Memory B cell (primary cell): ENCODE results near the gene TTC23L.
"Not testable (repeated sequence)": the region's sequence is repeated elsewhere in the genome, so short reads cannot be mapped to it uniquely, and the experiment has no call there.

Experiments used
- ATAC-seq: fragments of 150-1000 bp; cut with Tn5 transposase; 2 replicates; pipeline ENCODE4 v1.10.0; 2021; ENCODE audit warnings: low read depth, mild to moderate bottlenecking, moderate library complexity
- DNase-seq, 2 donors: peaks; one replicate each; pipeline ENCODE4 v3.0.0; 2022; ENCODE audit warnings: low spot score in 2 of 2
- H3K27ac Mint-ChIP-seq: one replicate; pipeline ENCODE4 v1.8.0; 2022; ENCODE audit warnings: mild to moderate bottlenecking, moderate library complexity, mixed read lengths
- H3K27me3 Mint-ChIP-seq: one replicate; pipeline ENCODE4 v1.8.0; 2022; ENCODE audit warnings: mixed read lengths
- H3K36me3 Mint-ChIP-seq: one replicate; pipeline ENCODE4 v1.8.0; 2022; ENCODE audit warnings: mild to moderate bottlenecking, mixed read lengths
- H3K4me1 Mint-ChIP-seq: one replicate; pipeline ENCODE4 v1.8.0; 2022; ENCODE audit warnings: mixed read lengths
- H3K4me3 Mint-ChIP-seq: one replicate; pipeline ENCODE4 v1.8.0; 2022; ENCODE audit warnings: mild to moderate bottlenecking, moderate library complexity, mixed read lengths
- H3K9me3 Mint-ChIP-seq: one replicate; pipeline ENCODE4 v1.8.0; 2022; ENCODE audit warnings: mixed read lengths

Gene TTC23L

DNA sequence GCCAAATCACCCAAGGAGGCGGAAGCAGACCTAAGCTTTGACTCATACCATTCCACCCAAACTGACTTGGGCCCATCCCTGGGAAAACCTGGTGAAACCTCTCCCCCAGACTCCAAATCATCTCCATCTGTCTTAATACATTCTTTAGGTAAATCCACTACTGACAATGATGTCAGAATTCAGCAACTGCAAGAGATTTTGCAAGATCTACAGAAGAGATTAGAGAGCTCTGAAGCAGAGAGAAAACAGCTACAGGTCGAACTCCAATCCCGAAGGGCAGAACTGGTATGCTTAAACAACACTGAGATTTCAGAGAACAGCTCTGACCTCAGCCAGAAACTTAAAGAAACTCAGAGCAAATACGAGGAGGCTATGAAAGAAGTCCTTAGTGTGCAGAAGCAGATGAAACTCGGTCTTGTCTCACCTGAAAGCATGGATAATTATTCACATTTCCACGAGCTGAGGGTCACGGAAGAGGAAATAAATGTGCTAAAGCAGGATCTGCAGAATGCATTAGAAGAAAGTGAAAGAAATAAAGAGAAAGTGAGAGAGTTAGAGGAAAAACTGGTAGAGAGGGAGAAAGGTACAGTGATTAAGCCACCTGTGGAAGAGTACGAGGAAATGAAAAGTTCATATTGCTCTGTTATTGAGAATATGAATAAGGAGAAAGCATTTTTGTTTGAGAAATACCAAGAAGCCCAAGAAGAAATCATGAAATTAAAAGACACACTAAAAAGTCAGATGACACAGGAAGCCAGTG, 15.8 kb upstream of the TTC23L start:
- H3K27ac Mint-ChIP-seq: no peak overlapping the region
- H3K4me1 Mint-ChIP-seq: peaks cover 2% of the 10 kb centered on the region
- ATAC-seq (no peak), DNase-seq (no peak)
- H3K27me3 Mint-ChIP-seq: peaks cover 16% of the 10 kb centered on the region
- no peaks in the 10 kb centered on the region for H3K9me3 Mint-ChIP-seq
- H3K36me3 Mint-ChIP-seq: no peaks in the 10 kb centered on the region
- H3K4me3 Mint-ChIP-seq: no peak overlapping the region

DNA sequence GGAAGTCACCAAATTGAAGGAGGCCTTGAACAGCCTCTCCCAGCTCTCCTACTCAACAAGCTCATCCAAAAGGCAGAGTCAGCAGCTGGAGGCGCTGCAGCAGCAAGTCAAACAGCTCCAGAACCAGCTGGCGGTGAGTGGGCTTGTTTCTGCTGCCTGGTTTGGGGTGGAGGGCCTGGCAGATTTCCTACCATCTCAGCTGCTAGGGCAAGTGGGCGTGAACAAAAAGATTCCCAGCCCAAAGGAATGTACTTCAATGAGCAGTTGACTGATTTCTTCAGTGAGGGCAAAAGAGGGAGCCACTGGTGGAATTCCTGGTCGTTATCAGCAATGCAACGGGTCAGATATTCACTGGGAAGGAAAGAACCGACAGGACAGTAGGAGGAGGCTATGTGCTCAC, 12.6 kb upstream of the TTC23L start:
- Mint-ChIP-seq H3K9me3 (no peaks in the 10 kb centered on the region), H3K27ac (no peak overlapping the region)

DNA sequence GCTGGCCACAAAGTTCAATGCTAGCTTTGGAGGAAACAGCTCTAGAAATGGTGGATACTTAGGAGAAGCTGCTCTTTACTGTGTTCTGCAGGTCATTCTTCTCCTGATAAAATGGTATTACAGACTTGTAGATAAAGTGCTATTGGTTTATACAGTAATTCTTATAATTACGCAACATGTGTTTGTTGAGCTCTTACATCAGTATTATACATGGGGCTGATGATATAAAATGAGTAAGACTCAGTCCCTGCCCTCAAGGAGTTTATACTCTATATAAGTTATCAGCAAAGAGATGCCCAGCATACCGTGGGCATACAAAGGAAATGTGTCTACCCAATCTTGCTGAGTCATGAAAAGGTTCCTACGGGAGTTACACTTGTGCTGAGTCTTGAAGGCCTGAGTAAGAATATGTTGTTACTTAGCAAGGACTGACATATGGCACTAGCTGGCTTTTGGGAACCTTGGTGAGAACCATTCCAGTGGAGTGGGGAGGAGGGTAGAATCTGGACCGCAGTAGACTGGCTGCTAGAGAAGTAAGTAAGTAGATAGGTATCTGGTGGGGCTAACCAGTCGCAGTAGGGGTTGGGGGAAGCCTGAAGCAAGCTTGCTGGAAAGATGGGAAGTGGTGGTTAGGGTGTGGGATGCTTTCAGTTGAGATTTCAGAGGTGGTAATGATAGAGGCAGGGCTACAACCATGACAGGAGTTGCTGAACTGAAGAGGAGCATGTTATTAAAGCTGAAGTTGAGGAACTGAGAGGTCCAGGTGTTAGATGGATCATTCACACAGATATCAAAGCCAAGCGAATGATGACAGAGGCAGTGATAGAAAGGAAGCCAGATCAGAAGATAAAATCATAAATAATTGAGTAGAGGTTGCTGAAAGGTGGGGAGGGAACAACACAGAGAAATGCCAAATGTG, 11.1 kb upstream of the TTC23L start:
- ATAC-seq: no peak
- Mint-ChIP-seq H3K4me1 (peaks cover 2% of the 10 kb centered on the region), H3K27ac (no peak overlapping the region), H3K36me3 (no peaks in the 10 kb centered on the region), H3K27me3 (peaks cover 16% of the 10 kb centered on the region), H3K9me3 (no peaks in the 10 kb centered on the region), H3K4me3 (no peak overlapping the region)
- no peak for DNase-seq

More for the DNA sequence above, 12.6 kb upstream of the TTC23L start:
- Mint-ChIP-seq H3K4me3 (no peak overlapping the region), H3K4me1 (peaks cover 2% of the 10 kb centered on the region), H3K27me3 (peaks cover 16% of the 10 kb centered on the region), H3K36me3 (no peaks in the 10 kb centered on the region)
- no peak for ATAC-seq
- no peak for DNase-seq

DNA sequence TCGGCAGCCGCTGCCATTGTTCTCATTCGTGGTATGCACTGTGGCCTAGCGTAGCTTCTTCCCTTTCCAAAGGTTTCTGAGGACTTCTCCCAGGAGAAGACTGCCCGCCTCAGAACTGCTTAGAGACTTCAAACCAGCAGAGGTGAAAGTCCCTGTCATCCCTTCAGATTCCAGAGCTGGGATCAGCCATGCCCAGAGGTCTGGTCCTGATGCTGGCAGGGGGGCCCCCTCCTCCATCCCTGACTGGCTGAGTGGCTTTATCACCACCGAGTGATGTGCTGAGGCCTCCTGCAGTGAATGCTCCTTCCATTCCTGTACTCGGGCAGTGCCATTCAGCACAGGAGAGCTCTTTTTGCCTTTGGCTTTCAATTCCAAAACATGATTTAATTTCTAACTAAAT, 8.1 kb upstream of the TTC23L start:
- not testable (repeated sequence) for H3K36me3 Mint-ChIP-seq, H3K4me3 Mint-ChIP-seq, H3K27me3 Mint-ChIP-seq, DNase-seq, H3K4me1 Mint-ChIP-seq, ATAC-seq, H3K9me3 Mint-ChIP-seq, H3K27ac Mint-ChIP-seq

DNA sequence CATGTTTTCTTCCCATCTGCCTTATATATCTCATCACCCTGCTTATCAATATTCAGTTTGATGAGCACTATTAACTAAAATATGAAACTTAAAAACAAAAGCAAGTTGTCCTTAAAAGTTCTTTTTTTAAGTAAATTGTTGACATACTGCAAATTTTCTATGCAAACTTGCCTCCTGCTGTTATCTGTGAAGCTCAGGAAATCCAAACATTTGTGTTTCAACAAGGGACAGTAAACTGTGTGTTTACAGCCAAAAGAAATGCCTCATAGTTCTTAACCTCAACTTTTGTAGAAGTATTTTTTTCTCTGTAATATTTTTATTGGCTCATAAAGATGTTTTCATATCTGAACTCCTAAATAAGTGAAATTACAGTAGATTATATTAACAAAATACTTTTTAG, 7.7 kb upstream of the TTC23L start:
- Mint-ChIP-seq H3K4me3 (no peak overlapping the region), H3K4me1 (no peaks in the 10 kb centered on the region), H3K9me3 (no peaks in the 10 kb centered on the region), H3K36me3 (no peaks in the 10 kb centered on the region), H3K27me3 (peaks cover 6% of the 10 kb centered on the region), H3K27ac (no peak overlapping the region)
- no peak for DNase-seq
- no peak for ATAC-seq

- no peaks in the 10 kb centered on the region for H3K9me3 Mint-ChIP-seq
- H3K27me3 Mint-ChIP-seq: peaks cover 4% of the 10 kb centered on the region
- DNase-seq (no peak), ATAC-seq (no peak)
- no peak overlapping the region for H3K4me3 Mint-ChIP-seq
- no peaks in the 10 kb centered on the region for H3K36me3 Mint-ChIP-seq
- no peak overlapping the region for H3K27ac Mint-ChIP-seq
- H3K4me1 Mint-ChIP-seq: no peaks in the 10 kb centered on the region
These were observed 6.4 kb upstream of the TTC23L start for GRCh38 chr5:34832568-34832967.

DNA sequence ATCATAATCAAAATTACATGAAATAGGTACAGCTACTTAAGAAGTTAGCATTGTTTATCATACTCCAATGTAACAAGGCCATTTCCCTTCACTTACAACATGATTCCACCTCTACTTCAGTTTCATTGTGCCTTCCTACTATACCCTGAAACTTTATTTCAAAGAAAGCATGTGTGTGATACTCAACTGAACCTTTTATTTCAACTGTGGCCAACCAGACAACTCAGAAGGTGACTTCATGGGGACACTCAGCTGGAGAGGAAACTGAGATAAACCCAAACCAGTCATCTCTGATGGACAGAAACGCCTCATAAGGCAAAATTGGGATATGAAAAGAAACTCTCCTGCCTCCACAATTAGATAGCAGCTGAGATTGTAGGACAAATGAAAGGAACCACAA, 5.9 kb upstream of the TTC23L start:
- Mint-ChIP-seq H3K9me3 (no peaks in the 10 kb centered on the region), H3K36me3 (no peaks in the 10 kb centered on the region), H3K27me3 (peaks cover 2% of the 10 kb centered on the region), H3K4me1 (no peaks in the 10 kb centered on the region), H3K27ac (no peak overlapping the region), H3K4me3 (no peak overlapping the region)
- ATAC-seq (no peak), DNase-seq (no peak)

- Mint-ChIP-seq H3K4me1 (peaks cover 6% of the 10 kb centered on the region), H3K9me3 (no peaks in the 10 kb centered on the region), H3K4me3 (no peak overlapping the region), H3K27ac (no peak overlapping the region), H3K27me3 (no peaks in the 10 kb centered on the region), H3K36me3 (no peaks in the 10 kb centered on the region)
- no peak for DNase-seq
- no peak for ATAC-seq
These were observed 4.8 kb upstream of the TTC23L start for GRCh38 chr5:34833976-34834793.

DNA sequence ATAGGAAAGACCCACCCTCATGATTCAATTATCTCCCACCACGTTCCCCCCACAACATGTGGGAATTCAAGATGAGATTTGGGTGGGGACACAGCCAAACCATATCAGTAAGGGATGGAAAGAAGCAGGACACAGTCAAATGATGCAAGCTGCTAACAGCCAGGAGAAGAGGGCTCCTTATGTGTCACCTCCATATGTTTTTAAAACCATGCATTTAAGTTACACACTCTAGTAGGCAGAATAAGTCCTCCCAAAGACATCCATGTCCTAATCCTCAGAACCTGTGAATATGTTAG, 4.2 kb upstream of the TTC23L start:
- ATAC-seq (no peak), DNase-seq (no peak)
- Mint-ChIP-seq H3K27me3 (no peaks in the 10 kb centered on the region), H3K9me3 (no peaks in the 10 kb centered on the region), H3K4me1 (peaks cover 11% of the 10 kb centered on the region), H3K27ac (no peak overlapping the region), H3K4me3 (no peak overlapping the region), H3K36me3 (no peaks in the 10 kb centered on the region)

GRCh38 chr5:34835664-34836063, 3.3 kb upstream of the TTC23L start:
- H3K27ac Mint-ChIP-seq: no peak overlapping the region
- DNase-seq (no peak), ATAC-seq (no peak)
- peaks cover 11% of the 10 kb centered on the region for H3K4me1 Mint-ChIP-seq
- H3K27me3 Mint-ChIP-seq: no peaks in the 10 kb centered on the region
- H3K36me3 Mint-ChIP-seq: no peaks in the 10 kb centered on the region
- no peaks in the 10 kb centered on the region for H3K9me3 Mint-ChIP-seq
- no peak overlapping the region for H3K4me3 Mint-ChIP-seq

- Mint-ChIP-seq H3K27ac (no peak overlapping the region), H3K4me1 (peaks cover 11% of the 10 kb centered on the region), H3K9me3 (no peaks in the 10 kb centered on the region), H3K4me3 (no peak overlapping the region), H3K36me3 (no peaks in the 10 kb centered on the region), H3K27me3 (no peaks in the 10 kb centered on the region)
- ATAC-seq (no peak), DNase-seq (no peak)
These were observed 2.9 kb downstream of the TTC23L start for GRCh38 chr5:34841816-34842215.

DNA sequence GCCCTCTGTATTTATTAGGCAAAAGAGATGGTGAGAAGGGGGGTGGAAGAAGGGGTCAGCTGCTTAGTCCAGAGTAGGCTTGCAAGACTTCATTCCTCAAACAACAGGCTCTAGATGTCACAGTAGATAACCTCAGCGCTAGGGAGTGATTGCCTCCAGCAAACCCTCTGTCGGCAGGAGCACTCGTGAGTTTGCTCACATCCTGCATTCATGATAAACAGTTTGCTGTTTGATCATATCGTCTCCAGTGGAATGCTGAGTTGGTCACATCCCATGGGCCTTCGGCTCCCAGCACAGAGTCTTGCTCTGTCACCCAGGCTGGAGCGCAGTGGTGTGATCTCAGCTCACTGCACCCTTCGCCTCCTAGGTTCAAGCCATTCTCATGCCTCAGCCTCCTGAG, 3.6 kb downstream of the TTC23L start:
- Mint-ChIP-seq H3K27me3 (no peaks in the 10 kb centered on the region), H3K9me3 (no peaks in the 10 kb centered on the region), H3K36me3 (no peaks in the 10 kb centered on the region), H3K4me1 (peaks cover 11% of the 10 kb centered on the region), H3K27ac (no peak overlapping the region), H3K4me3 (no peak overlapping the region)
- no peak for DNase-seq
- ATAC-seq: no peak

GRCh38 chr5:34843497-34843896, 4.5 kb downstream of the TTC23L start:
- H3K27me3 Mint-ChIP-seq: peaks cover 1% of the 10 kb centered on the region
- no peak overlapping the region for H3K27ac Mint-ChIP-seq
- peaks cover 8% of the 10 kb centered on the region for H3K4me1 Mint-ChIP-seq

DNA sequence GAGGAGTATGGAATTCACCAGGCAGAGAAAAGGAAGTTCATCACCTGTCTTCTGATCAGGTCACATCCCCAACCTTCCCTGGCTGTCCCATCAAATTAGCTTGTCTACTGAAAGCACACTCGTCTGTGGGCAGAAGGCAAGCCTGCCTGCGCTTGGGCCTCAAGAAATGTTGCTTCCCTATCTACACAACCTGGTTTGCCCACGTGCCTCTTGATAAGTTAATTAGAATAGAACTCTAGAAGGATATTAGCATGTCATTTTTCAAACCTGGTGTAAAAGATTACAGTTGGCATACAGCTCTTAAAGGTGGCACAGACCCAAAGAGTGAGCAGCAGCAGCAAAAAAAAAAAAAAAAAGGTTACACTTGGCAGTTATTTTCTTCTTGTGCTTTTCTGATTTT, 5.1 kb downstream of the TTC23L start:
- Mint-ChIP-seq H3K9me3 (no peaks in the 10 kb centered on the region), H3K4me1 (peaks cover 4% of the 10 kb centered on the region), H3K36me3 (no peaks in the 10 kb centered on the region), H3K4me3 (no peak overlapping the region), H3K27me3 (peaks cover 3% of the 10 kb centered on the region), H3K27ac (no peak overlapping the region)
- ATAC-seq (no peak), DNase-seq (no peak)

More at GRCh38 chr5:34843497-34843896, 4.5 kb downstream of the TTC23L start:
- Mint-ChIP-seq H3K36me3 (no peaks in the 10 kb centered on the region), H3K9me3 (no peaks in the 10 kb centered on the region), H3K4me3 (no peak overlapping the region)
- ATAC-seq (no peak), DNase-seq (no peak)
